GM12864 (cell line): Measurements from ENCODE around the gene MYD88.
"Not testable (repeated sequence)": the region's sequence is repeated elsewhere in the genome, so short reads cannot be mapped to it uniquely, and the experiment has no call there.

Experiments
- DNase-seq: peaks from one replicate; pipeline ENCODE4 v3.0.0-alpha.2; 2011; ENCODE audit warnings: low read depth
- H3K4me3 ChIP-seq: 2 replicates; pipeline ENCODE4 v1.5.1; 2011; ENCODE audit warnings: mild to moderate bottlenecking, low read depth, low read length, control low read depth
- TF ChIP-seq, protein P1 (sequence below): IDR thresholded peaks from 2 replicates; pipeline ENCODE4 v1.5.1; 2011; ENCODE audit warnings: low read depth, mild to moderate bottlenecking, moderate library complexity, low read length, control low read depth, inconsistent platforms; ENCODE audit errors: missing control alignments

Gene MYD88

DNA sequence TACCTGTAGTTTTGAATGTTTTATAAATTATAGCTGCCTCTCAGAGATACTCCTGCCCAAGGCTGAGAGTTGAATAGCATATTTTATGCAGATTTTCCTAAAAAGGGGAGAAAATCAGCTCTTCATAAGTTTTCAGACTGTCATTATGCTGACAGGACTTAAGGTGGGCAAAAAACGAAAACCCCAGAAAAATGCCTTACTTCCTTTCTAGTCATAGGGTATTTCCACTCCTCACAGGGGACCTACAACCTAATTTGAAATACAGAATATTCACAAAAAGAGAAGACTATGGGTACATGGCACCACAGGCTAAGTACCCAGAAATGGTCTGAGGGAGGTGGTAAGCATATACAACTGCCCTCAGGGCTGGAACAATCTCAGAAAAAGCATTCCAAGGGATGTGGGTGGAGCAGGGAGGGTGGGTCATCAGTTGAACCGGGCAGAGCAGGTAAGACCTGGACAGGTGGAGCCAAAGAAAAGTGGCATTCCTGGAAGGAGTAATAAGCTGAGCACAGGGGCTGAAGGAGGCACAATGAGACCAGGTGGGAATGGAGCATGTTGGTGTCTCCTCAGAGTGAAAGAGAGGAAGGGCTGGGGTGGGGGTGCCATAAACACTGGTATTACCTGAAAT, 16.3 kb downstream of the MYD88 start:
- TF ChIP-seq, protein P1, sequence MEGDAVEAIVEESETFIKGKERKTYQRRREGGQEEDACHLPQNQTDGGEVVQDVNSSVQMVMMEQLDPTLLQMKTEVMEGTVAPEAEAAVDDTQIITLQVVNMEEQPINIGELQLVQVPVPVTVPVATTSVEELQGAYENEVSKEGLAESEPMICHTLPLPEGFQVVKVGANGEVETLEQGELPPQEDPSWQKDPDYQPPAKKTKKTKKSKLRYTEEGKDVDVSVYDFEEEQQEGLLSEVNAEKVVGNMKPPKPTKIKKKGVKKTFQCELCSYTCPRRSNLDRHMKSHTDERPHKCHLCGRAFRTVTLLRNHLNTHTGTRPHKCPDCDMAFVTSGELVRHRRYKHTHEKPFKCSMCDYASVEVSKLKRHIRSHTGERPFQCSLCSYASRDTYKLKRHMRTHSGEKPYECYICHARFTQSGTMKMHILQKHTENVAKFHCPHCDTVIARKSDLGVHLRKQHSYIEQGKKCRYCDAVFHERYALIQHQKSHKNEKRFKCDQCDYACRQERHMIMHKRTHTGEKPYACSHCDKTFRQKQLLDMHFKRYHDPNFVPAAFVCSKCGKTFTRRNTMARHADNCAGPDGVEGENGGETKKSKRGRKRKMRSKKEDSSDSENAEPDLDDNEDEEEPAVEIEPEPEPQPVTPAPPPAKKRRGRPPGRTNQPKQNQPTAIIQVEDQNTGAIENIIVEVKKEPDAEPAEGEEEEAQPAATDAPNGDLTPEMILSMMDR, result no peak
- DNase-seq, result no peak
- H3K4me3 ChIP-seq, result no peak overlapping the region

DNA sequence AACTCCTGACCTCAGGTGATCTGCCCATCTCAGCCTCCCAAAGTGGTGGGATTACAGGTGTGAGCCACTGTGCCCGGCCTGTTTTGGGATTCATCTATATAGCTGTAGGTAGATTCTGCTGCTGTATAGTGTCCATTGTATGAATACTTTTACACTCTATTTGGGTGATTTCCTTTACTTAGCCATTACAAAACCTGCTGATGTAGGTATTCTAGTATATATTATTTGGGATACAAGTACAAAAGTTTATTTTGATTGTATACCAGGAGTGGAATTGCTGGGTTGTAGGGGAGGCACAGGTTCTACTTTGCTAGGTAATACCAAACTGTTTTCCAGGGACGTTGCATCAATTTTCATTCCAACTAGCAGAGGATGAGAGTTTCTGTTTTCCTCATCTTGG, 17.4 kb downstream of the MYD88 start:
- TF ChIP-seq, protein P1, result no peak
- no peak overlapping the region for H3K4me3 ChIP-seq
- DNase-seq, result no peak

DNA sequence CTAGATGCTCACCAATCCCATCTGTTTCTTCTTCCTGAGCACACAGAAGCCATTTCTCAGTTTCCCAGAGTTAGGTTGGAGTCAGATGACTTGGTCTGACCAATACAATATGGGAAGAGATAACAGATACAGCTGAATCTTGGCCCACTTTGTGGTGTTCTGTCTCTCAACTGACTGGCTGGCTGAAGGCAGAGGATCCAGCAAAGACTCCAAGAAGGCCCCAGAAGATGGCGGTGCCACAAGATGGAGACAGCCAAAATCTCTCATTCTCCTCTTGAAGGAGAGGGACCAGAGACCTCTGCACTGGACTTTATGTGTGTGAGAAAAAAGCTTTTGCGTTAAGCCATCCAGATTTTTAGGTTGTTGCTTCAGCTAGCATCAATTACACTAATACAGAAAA, 18.7 kb downstream of the MYD88 start:
- DNase-seq, result no peak
- no peak overlapping the region for H3K4me3 ChIP-seq
- TF ChIP-seq, protein P1, result no peak

DNA sequence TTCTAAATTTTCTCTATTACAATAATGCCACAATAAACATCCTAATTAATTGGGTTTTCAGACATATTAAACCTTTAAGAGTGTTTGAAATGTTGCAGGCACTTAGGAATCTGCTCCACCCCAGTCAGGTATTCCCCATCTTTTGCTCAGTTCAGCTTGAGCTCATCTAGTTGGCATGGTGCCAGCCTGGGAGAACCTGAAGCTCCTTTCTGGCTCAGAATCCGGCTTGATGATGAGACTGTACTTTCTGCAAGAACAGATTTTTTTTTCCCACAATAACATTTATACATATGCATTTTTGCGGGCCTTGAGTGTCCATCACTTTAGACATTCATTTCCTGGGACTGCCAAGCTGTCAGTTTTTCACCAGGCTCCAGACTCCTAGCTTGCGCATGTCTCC, 19.1 kb downstream of the MYD88 start:
- TF ChIP-seq, protein P1, result no peak
- no peak for DNase-seq
- H3K4me3 ChIP-seq, result no peak overlapping the region

DNA sequence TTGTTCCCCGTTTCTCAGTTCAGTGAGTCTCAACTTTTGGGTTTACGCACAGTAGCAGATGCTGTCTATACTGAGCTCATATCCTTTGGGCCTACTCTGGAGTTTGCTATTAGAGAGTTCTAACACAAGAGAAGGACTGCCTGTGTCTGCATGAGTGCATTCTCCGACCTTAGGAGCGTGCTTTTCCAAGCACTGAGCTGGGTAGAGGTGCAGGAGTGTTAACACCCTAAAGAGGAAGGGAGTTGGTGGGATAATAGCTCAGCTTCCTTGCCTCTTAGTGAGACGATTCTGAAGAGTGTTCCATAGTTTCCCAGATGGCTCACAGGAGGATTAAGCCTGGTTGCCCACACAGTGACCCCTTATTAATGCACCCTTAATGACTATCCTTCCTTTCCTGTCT, 20.0 kb downstream of the MYD88 start:
- TF ChIP-seq, protein P1, result no peak
- no peak for DNase-seq
- H3K4me3 ChIP-seq, result no peak overlapping the region

DNA sequence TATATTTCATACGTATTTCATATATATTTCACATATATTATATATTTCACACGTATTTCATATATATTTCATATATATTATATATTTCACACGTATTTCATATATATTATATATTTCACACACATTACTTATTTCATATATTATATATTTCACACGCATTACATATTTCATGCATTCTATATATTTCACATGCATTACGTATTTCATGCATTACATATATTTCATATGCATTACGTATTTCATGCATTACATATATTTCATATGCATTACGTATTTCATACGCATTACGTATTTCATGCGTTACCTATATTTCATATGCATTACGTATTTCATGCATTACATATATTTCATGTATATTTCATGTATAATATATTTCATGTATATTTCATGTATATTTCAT, 22.2 kb downstream of the MYD88 start:
- H3K4me3 ChIP-seq, DNase-seq: not testable (repeated sequence)

DNA sequence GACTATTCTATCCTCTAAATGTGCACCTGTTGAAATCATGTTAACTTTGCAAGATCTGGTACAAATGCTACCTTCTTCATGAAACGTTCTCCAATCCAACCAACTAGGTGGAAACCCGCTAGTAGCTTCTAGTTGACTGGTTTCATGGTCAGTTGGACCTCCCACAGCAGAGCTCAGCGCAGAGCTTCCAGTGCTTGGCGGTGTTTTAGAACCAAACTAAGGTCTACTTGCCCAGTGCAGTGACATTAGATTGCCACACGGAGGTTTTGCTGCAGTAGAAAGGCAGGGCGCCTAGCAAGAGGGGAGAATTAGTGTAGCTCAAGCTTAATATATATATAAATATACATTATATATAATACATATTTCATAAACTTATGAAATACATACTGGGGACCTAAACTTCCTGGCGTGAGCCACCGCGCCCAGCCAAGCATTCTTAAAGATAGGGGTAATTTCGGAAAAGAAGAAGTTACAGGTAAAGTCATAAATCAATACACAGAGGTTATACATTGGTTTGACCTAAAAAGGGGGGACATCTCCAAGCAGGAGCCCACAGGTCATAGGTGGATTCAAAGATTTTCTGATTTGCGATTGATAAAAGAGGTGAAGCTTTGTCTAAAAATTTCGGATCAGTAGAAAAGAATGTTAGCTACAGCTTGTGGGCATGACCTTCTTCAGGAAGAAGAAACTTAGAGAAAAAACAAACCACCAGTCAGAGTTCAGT, 24.8 kb downstream of the MYD88 start:
- TF ChIP-seq, protein P1, result peak; percentile 55
- DNase-seq, result no peak

More for the DNA sequence above, 24.8 kb downstream of the MYD88 start:
- H3K4me3 ChIP-seq, result no peak overlapping the region; the same call in 1 of the 2 replicates
